HG03108 (cell line): ENCODE measurements around the gene CPD.
"Not testable (repeated sequence)": the region's sequence is repeated elsewhere in the genome, so short reads cannot be mapped to it uniquely, and the experiment has no call there.

ENCODE experiments used
- ATAC-seq: cut with Tn5 transposase; IDR thresholded peaks from one replicate; pipeline ENCODE4 v1.9.1; 2021; ENCODE audit warnings: moderate library complexity; ENCODE audit not compliant: unreplicated experiment

CPD gene

GRCh38 chr17:30381340-30381659 lies 2.6 kb downstream of the CPD start:
- ATAC-seq, result no peak

- ATAC-seq, result no peak
Observed at GRCh38 chr17:30382345-30382744, 3.6 kb downstream of the CPD start.

- no peak for ATAC-seq
Observed at GRCh38 chr17:30388321-30389179, 9.8 kb downstream of the CPD start.

- ATAC-seq, result no peak
Observed at GRCh38 chr17:30389756-30390300, 11.1 kb downstream of the CPD start.

- no peak for ATAC-seq
Observed at GRCh38 chr17:30391534-30391933, 12.8 kb downstream of the CPD start.

GRCh38 chr17:30393491-30393890 lies 14.8 kb downstream of the CPD start:
- ATAC-seq, result no peak

GRCh38 chr17:30393911-30394867 lies 15.5 kb downstream of the CPD start:
- ATAC-seq, result no peak

DNA sequence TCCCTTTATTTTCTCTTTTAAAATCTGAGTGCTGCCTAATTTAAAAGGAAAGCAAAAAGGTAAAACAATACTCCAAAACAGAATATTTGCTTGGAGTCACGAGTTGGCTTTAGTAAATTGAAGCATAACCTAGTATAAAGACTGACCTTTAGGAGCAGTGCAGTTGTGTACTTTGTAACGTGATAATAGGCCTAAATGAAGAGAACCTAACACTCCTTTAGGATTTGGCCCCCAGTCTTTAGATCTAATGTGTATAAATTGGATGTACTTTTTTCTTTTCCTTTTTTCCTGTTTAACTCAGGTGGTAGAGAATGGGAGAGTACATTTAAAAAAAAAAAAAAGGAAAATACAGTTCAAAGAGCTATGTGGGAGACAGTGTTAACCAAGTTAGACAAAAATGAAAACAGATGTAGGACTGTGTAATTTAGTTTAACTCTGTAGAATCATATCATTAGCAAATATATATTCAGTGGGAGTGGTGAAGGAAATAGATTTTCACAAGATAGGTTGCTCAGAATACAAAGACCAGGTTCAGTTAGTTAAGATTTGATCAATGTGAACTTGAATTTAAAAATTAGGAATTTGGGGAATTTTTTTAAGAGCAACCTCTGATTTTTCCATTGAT lies 16.8 kb downstream of the CPD start:
- ATAC-seq, result no peak

DNA sequence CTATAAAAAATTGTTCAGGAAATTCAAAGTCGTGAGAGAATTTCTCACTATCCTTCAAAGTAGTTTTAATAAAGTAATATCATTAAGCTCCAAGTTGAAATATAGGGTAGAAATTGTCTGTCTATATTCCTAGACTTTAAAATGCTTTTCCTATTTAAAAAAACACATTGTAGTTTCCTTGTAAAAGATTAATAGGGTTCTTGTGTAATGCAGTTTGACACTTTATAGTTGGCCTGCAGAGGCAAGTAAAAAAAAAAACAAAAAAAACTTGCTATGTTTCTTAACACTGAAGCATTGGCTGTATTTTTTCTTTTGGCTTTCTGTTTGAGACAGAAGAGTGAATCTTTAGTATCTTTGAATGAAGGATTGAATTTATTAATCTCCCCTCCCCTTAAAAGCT lies 17.4 kb downstream of the CPD start:
- ATAC-seq, result no peak

- no peak for ATAC-seq
Observed at GRCh38 chr17:30396612-30397011, 17.9 kb downstream of the CPD start.

DNA sequence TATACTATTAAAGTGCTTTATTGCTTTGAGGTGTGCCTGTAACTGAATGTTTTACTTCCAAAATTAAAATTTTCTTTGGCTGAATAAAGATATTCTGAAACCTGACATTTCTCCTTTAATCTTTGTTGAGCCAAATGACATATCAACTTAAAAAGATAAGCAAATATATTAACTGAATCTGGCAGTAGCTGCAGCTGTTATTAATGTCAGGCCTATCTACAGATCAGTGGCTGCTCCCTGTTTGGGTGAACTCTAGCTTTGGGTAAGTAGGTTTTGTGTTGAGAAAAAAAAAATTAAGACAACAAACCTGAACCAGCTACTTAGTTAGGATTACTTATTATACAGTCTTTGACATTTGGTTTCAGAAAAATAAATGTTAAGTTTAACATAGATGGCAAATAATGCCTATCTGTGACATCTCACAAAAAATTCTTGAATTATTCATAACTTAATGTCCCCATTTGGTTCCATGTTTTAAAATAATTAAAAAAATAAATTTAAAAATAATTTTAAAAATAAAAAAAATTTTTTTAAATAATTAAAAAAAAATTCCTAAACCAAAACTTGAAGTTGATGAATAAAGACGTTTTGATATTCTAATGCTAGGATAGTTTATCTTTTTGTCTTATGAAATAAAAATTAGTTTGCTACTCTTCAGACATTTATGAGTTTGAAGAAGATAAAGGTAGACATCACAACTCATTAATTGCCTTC lies 19.8 kb downstream of the CPD start:
- no peak for ATAC-seq

- ATAC-seq, result no peak
Observed at GRCh38 chr17:30401097-30401496, 22.4 kb downstream of the CPD start.

GRCh38 chr17:30405161-30405560 lies 26.4 kb downstream of the CPD start:
- ATAC-seq, result no peak

GRCh38 chr17:30410627-30411026 lies 31.9 kb downstream of the CPD start:
- ATAC-seq, result not testable (repeated sequence)

- ATAC-seq, result not testable (repeated sequence)
Observed at GRCh38 chr17:30412008-30412496, 33.3 kb downstream of the CPD start.

DNA sequence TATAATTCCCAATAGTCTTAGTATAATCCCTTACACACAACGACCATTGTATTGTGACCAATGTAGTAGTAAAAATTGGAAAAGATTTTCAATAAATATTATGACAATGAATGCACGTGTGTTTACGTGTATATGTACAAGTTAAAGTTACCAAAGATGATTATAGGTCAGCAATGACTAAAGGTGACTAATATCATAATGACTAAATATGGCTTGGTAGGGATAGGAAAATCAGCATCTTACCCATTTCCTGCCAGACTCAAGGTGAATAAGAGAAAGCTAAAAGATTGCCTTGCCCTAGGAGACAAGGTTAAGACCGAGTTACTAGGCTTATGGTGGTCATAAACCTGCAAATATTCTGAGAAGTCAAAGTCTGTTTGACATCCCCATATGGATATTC lies 34.4 kb downstream of the CPD start:
- no peak for ATAC-seq

DNA sequence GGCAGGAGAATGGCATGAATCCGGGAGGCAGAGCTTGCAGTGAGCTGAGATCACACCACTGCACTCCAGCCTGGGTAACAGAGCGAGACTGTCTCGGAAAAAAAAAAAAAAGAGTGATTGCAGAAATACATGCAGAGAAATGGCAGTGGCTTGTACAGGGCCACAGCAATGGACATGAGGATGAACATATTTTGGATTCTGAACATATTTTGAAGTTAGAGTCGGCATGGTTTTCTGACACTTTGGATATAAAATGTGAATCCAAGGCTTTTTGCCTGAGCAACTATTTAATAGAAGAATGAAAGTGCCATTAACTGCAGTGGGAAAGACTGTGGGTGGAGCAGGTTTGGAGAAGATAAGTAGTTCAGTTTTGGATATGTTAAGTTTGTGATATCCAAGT lies 35.8 kb downstream of the CPD start:
- ATAC-seq, result no peak

DNA sequence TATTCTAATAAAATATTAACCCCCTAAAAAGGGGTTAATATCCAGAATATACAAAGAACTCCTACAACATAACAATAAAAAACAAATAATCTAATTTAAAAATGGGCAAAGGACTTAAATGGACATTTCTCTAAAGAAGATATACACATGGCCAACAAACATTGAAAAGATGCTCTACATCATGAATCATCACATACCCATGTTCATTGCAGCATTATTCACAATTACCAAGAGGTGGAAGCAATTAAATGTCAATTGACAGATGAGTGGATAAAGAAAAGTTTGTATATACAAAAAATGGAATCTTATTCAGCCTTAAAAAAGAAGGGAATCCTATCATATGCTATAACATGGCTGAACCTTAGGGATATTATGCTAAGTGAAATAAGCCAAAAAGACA lies 36.8 kb downstream of the CPD start:
- ATAC-seq, result no peak

- ATAC-seq, result not testable (repeated sequence)
Observed at GRCh38 chr17:30418070-30418469, 39.3 kb downstream of the CPD start.

DNA sequence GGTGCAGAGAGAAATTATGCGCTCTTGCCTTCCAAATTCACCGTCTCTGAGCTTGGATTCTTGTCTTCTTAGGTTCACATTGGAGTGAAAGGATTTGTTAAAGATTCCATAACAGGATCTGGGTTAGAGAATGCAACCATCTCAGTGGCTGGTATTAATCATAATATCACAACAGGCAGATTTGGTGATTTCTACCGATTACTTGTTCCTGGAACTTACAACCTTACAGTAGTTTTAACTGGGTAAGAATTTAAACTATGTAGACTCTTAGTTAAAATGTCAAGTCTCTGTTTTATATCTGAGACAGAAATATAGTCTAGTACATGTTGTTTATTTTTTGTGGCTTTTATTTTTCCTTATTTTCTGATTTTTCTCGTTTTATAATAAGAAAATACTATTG lies 42.9 kb downstream of the CPD start:
- ATAC-seq, result no peak
